Cardiac muscle cell (in vitro differentiated cells and primary cell): ENCODE data around the gene SFTPB. TPM values are rescaled to one million over a fixed set of nuclear protein-coding genes. Genes with fewer than 3 reads are reported as not detected.

Source experiments
- DNase-seq, 2 donors: peaks; one replicate each; pipeline versions ENCODE4 v3.0.0 to v3.0.0-alpha.2; 2010 to 2017; ENCODE audit warnings: low read depth in 1 of 2, low spot score in 1 of 2
- H3K27ac ChIP-seq: fragments of 200-600 bp; sonication (generic); 2 replicates; pipeline ENCODE4 v1.5.1; 2016
- H3K27me3 ChIP-seq: fragments of 200-600 bp; sonication (generic); 2 replicates; pipeline ENCODE4 v1.6.0; 2016; ENCODE audit warnings: control low read depth
- H3K36me3 ChIP-seq: fragments of 200-600 bp; sonication (generic); 2 replicates; pipeline ENCODE4 v1.5.1; 2016; ENCODE audit warnings: control low read depth
- H3K4me1 ChIP-seq: fragments of 200-600 bp; sonication (generic); 2 replicates; pipeline ENCODE4 v1.8.1; 2017; ENCODE audit warnings: low read depth, mild to moderate bottlenecking, mixed run types
- H3K4me3 ChIP-seq: fragments of 200-600 bp; sonication (generic); 2 replicates; pipeline ENCODE4 v1.5.1; 2016; ENCODE audit warnings: mild to moderate bottlenecking
- H3K9me3 ChIP-seq: fragments of 200-600 bp; sonication (generic); 2 replicates; pipeline ENCODE4 v1.5.1; 2017; ENCODE audit warnings: low read depth, mild to moderate bottlenecking, control low read depth
- CTCF ChIP-seq: IDR thresholded peaks from 2 replicates; pipeline ENCODE4 v1.5.1; 2012; ENCODE audit warnings: low read depth, mild to moderate bottlenecking, low read length
- polyA plus RNA-seq: library from polyadenylated mRNA; unstranded; fragments of >200 nt; fragmentation: Nextera tagmentation; extraction: Ambion mirVana; gene quantifications from 2 replicates; pipeline ENCODE4 v1.2.1, GENCODE V29; 2016
- total RNA-seq: library from RNA; depleted of rRNA; stranded (reverse); fragments of >200 nt; gene quantifications from 2 replicates; pipeline ENCODE4 v1.2.3, GENCODE V29; 2016

The SFTPB gene
- total and polyA plus RNA-seq, 2 experiments from 2014 or later, result not detected

- H3K4me1 ChIP-seq, result peaks cover 17% of the 10 kb centered on the region
Observed at GRCh38 chr2:85713836-85714235, 45.8 kb upstream of the SFTPB start.

GRCh38 chr2:85712849-85713612, 45.0 kb upstream of the SFTPB start:
- Histone ChIP-seq H3K36me3 (no peaks in the 10 kb centered on the region), H3K9me3 (no peaks in the 10 kb centered on the region), H3K27ac (no peak overlapping the region), H3K4me1 (peaks cover 17% of the 10 kb centered on the region), H3K27me3 (peaks cover under 1% of the 10 kb centered on the region), H3K4me3 (no peak overlapping the region)
- no peak for TF ChIP-seq CTCF
- DNase-seq, result peak in 1 of 2 donors; percentile 78

More at GRCh38 chr2:85713836-85714235, 45.8 kb upstream of the SFTPB start:
- Histone ChIP-seq H3K9me3 (no peaks in the 10 kb centered on the region), H3K27me3 (no peaks in the 10 kb centered on the region), H3K4me3 (no peak overlapping the region), H3K36me3 (no peaks in the 10 kb centered on the region), H3K27ac (no peak overlapping the region)
- no peak for DNase-seq
- TF ChIP-seq CTCF, result no peak

- H3K4me3 ChIP-seq, result no peak overlapping the region
- H3K27me3 ChIP-seq, result peaks cover 7% of the 10 kb centered on the region
- no peak for DNase-seq
- no peaks in the 10 kb centered on the region for H3K9me3 ChIP-seq
- no peak for TF ChIP-seq CTCF
- H3K36me3 ChIP-seq, result no peaks in the 10 kb centered on the region
- H3K4me1 ChIP-seq, result peaks cover 17% of the 10 kb centered on the region
- no peak overlapping the region for H3K27ac ChIP-seq
Observed at GRCh38 chr2:85712336-85712735, 44.3 kb upstream of the SFTPB start.

- Histone ChIP-seq H3K9me3 (no peaks in the 10 kb centered on the region), H3K27ac (no peak overlapping the region), H3K4me1 (peaks cover 12% of the 10 kb centered on the region), H3K36me3 (no peaks in the 10 kb centered on the region), H3K27me3 (peaks cover 8% of the 10 kb centered on the region), H3K4me3 (no peak overlapping the region)
- DNase-seq, result no peak
- TF ChIP-seq CTCF, result no peak
Observed at GRCh38 chr2:85711578-85712060, 43.6 kb upstream of the SFTPB start.

GRCh38 chr2:85710687-85711577, 42.9 kb upstream of the SFTPB start:
- no peak for TF ChIP-seq CTCF
- no peak overlapping the region for H3K27ac ChIP-seq
- DNase-seq, result peak in 1 of 2 donors; percentile 65
- peaks cover 8% of the 10 kb centered on the region for H3K27me3 ChIP-seq
- H3K9me3 ChIP-seq, result no peaks in the 10 kb centered on the region
- H3K36me3 ChIP-seq, result no peaks in the 10 kb centered on the region
- H3K4me1 ChIP-seq, result peaks cover 11% of the 10 kb centered on the region
- H3K4me3 ChIP-seq, result no peak overlapping the region
